SH-SY5Y (cell line): ENCODE measurements around the gene C20orf204.

Source experiments
- GATA2 ChIP-seq: IDR thresholded peaks from 2 replicates; pipeline ENCODE4 v1.6.1; 2011; ENCODE audit warnings: mild to moderate bottlenecking, low read depth, low read length
- GATA3 ChIP-seq: IDR thresholded peaks from 2 replicates; pipeline ENCODE4 v1.6.1; 2011; ENCODE audit warnings: low read depth, mild to moderate bottlenecking, low read length, moderate library complexity

DNA sequence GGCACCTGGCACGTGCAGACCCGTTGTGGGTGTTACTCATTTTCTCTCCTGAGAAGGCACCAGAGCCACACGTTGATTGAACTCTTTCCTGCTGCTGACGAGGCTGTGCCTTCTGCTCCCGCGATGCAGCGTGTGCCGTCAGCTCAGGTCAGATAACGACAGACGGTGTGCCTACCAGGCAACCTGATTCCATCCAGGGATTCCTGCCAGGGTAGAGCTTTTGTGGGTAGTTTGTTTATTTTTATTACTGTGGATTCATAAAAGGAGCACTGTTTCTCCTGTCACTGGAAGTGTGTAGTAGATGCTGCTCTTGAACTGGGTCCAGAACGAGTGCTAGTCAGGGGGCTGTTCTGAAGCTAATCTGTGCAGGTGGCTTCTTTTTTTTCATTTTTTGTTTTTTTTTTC is 34.4 kb upstream of the C20orf204 start:
- TF ChIP-seq GATA2 (no peak), GATA3 (no peak)
